Pons (tissue), 1 donor: Measurements from ENCODE around the gene EXD3.
"Not testable (repeated sequence)": the region's sequence is repeated elsewhere in the genome, so short reads cannot be mapped to it uniquely, and the experiment has no call there.

Source experiments
- DNase-seq: peaks from one replicate; pipeline ENCODE4 v3.0.0-alpha.2; 2016; ENCODE audit warnings: low spot score

The EXD3 gene

GRCh38 chr9:137339908-137340462 lies 83.0 kb downstream of the EXD3 start:
- DNase-seq, result not testable (repeated sequence)

DNA sequence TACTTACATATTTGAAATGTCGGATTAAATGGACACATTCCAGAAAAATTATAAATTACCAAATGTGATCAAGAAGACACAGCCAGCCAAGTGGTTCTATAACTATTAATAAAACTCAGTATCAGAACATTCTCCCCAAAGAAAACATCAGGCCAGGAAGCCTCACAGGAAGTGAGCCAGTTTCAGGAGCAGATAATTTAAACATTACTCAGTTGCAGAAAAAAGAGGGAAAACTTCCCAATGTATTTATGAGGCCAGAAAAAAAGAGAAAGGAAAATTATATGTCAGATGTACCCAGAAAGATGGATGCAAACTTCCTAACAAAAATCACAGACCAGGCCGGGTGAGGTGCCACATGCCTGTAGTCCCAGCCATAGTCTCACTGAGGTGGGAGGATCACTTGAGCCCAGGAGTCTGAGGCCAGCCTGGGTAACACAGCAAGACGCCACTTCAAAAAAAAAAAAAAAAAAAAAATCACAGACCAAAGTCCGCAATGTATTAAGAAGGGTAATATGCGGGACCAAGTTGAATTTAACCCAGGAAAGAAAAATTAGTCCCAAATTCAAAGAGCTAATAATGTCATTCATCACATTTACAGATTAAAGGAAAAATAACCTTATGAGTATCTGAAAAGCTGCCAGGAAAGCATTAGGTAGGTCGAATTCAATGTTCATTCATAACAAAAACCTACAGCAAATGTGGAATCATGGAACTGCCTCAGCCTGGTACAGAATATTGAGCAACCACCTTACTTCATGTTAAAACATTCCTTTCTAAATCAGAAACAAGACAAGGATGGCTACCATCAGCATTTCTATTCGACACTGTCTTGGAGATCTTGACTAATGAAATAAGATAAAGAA lies 83.7 kb downstream of the EXD3 start:
- DNase-seq, result no peak

DNA sequence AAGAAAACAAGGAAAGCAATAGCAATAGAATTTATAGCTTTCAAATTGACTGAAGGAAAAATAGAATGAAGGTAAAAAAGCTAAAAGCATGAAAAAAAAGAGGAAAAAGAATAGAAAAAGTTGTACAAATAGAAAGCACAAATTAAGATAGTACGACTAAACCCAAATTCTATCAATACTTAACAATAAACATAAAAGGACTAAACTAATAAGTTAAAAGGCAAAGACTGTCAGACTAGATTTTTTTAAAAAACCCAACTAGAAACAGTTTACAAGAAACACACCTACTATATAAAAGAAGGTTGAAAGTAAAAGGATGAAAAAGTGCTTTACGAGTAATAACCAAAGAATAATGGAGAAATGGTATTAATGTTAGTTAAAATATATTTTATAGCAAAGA lies 86.2 kb downstream of the EXD3 start:
- no peak for DNase-seq

- DNase-seq, result no peak
These were observed 89.8 kb downstream of the EXD3 start for GRCh38 chr9:137333016-137333671.

GRCh38 chr9:137331929-137332328 lies 91.0 kb downstream of the EXD3 start:
- DNase-seq, result no peak

DNA sequence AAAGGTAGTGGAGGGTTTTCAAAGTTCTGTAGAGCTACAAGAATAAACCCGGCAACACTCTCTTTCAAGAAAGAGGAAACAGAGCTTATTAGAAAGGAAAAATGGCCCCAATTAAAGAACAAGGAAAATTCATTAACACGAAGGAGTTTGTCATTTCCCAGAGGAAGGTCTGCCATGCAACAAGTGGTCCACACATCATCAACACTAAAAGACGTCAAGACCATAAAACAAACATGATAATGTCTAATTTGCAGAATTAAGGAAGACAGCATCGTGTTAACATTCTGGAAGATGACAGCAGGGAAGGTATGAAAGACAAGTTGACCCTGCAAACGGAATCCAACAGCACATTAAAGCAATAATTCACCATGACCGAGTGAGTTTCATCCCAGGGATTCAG lies 92.3 kb downstream of the EXD3 start:
- no peak for DNase-seq

DNA sequence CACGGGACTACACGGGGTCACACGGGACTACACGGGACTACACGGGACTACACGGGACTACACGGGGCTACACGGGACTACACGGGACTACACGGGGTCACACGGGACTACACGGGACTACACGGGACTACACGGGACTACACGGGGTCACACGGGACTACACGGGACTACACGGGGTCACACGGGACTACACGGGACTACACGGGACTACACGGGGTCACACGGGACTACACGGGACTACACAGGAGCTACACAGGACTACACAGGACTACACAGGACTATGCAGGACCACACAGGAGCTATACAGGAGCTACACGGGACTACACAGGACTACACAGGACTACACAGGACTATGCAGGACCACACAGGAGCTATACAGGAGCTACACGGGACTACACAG lies 93.4 kb downstream of the EXD3 start:
- not testable (repeated sequence) for DNase-seq

GRCh38 chr9:137327641-137328550 lies 95.1 kb downstream of the EXD3 start:
- not testable (repeated sequence) for DNase-seq

DNA sequence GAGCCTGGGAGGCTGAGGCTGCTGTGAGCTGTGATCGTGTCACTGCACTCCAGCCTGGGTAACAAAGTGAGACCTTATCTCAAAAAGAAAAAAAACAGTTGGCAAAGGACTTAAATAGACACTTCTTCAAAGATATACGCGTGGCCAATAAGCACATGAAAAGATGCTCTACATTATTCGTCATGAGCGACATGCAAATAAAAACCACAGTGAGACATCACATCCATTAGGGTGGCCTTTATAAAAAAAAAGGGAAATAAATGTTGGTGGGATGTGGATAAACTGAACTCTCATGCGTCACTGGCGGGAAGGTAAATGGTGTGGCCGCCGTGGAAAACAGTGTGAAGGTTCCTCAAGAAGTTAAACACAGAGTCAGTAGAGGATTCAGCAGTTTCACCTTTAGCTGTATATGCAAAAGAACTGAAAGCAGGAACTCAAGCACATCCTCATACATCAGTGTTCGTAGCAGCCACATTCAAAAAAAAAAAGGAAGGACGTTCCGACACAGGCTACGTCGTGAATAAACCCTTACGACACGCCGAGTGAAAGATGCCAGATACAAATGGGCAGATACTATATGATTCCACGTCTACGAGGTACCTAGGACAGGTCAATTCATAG lies 96.4 kb downstream of the EXD3 start:
- DNase-seq, result peak; percentile 54

- no peak for DNase-seq
These were observed 97.2 kb downstream of the EXD3 start for GRCh38 chr9:137325799-137326198.

- no peak for DNase-seq
These were observed 97.8 kb downstream of the EXD3 start for GRCh38 chr9:137325124-137325523.

GRCh38 chr9:137323531-137324331 lies 99.2 kb downstream of the EXD3 start:
- no peak for DNase-seq

- DNase-seq, result no peak
These were observed 101.1 kb downstream of the EXD3 start for GRCh38 chr9:137321726-137322361.

DNA sequence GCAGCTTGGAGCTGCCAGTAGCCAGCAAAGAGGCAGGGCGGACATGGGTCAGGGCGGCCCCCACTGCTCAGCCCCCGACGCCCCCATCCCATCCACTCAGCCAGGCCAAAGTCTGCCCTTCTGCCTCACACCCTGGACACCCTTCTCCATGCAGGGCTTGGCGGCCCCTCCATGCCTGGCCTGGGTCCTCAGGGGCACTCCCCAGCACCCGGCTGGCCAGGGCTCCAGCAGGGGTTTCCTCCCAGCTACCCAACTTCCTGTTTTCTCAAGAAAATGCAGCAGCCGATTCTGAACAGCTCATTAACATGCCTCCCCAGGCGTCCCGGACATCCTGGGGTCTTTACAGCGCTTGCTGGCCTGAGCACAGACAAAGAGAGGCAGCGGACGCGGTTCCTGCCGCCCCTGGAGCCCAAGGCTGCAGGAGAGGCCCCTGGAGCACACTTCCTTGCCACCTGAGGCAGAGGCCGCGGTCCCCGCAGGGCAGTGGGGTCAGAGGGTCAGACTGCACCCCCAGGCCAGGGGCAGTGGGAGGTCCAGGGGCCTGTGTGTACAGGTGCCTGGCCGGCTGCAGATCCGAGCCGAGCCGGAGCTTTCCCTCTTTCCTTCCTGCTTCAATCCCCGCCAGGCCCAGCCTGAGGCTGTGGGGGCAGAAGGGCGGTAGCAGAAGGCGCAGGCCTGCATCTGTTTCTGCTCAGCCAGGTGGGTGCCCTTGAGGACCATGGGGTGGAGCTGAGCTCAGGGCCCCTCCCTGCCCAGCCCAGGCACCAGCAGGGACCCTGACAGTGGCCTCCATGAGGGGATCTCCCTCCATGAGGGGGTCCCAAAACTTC lies 102.2 kb downstream of the EXD3 start:
- no peak for DNase-seq

DNA sequence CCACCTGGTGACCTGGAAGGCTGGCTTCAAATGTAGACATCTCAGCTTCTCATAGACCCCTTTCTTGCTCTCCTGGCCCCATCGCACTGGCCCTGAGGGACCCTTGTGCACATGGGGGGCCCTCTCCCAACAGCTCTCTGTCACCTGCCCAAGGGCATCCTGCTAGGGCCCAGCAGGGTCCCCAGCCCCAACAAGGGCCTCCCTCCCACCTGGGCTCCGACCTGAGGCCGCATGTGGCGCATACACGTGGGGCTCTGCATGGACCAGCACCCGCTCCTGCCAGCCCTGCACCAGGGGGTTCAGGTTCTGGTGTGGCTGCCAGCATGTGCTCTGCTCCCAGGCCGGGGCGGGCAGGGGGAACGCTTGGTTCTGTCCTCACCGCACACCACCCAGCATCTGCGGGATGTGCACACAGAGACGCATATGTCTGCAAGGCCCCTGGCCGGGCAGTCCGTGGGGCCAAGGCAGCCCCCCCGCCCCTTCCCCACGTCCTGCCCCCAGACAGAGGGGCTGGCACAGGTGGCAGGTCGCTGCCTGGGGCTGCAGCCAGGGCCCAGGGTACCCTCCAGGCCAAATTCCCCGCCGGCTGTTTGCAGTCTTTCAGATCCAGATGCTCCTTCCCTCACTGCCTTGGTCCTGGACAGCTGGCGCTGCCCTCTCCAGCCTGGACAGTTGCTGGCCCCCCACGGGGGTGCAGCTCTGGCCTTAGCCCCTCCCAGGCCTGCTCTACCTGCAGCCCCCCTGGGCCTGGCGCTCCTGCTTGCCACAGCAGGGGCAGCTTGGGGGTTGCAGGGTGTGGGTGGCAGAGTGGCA lies 103.0 kb downstream of the EXD3 start:
- DNase-seq, result no peak

DNA sequence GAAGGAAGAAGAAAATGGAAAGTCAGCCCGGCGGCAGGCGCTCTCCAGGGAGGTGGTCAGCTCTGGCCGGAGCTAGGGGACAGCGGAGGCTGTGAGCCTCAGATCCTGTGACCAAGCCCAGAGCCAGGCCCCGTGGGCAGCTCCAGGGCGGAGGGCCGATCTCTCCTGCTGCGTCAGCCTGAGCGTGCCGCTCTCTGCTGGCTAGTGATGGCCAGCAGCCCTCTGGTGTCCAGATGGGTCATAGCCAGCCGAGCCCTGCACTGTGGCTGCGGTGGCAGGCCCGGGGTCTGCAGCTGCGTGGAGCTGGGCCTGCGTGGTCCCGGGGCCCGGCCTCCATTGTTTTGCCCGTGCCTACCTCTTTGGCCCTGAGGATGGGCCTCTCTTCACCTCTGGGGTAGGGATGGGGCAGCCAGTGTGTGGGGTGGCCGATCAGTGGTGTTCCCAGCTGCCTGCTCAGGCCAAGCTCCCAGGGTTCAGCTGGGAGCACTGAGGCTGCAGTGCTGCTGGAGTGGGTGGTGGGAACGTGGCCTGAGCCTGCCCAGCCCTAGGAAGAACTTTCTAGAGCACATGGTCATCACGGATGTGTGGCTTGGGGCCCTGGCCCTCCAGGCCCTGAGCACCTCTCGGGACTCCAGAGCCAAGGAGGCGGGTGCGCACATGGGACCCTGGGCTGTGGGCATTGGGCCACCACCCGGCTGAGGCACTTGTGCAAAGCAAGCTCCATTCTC lies 103.8 kb downstream of the EXD3 start:
- no peak for DNase-seq

DNA sequence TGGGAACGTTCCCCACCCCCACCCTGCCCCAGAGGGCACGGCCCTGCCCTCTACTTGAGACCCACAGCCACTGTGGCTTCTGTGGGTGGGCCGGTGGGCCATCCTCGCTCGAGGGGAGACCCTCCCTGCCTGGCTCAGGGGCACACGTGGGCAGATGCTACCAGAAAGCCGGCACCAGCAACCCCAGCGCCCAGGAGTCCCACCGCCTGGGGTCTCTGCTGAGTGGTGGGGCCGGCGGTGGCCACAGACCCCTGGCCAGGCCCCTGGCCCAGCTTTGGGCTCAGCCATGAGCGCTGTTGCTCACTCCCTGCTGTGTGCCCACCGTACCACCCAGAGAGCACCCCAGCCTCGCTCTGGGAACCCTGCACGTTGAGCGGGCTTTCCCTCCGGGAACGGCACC lies 104.4 kb downstream of the EXD3 start:
- no peak for DNase-seq
